H9 (cell line): ENCODE results near the gene RASGRP4. TPM values are rescaled to one million over a fixed set of nuclear protein-coding genes. Genes with fewer than 3 reads are reported as not detected.

Experiments
- DNase-seq: peaks from one replicate; pipeline ENCODE4 v3.0.0-alpha.2; 2017
- H2AFZ ChIP-seq: one replicate; pipeline ENCODE4 v1.6.1; 2013; ENCODE audit warnings: mild to moderate bottlenecking, low read length, control low read depth, moderate library complexity
- H2AK5ac ChIP-seq: 2 replicates; pipeline ENCODE4 v1.6.1; 2013; ENCODE audit warnings: low read length, control low read depth, mixed read lengths; ENCODE audit not compliant: insufficient read length
- H2BK120ac ChIP-seq: one replicate; pipeline ENCODE4 v1.6.1; 2013; ENCODE audit warnings: low read depth, mild to moderate bottlenecking, low read length, control low read depth, inconsistent platforms; ENCODE audit not compliant: poor library complexity, severe bottlenecking
- H2BK12ac ChIP-seq: 2 replicates; pipeline ENCODE4 v1.6.1; 2013; ENCODE audit warnings: low read length, control low read depth, mixed read lengths, low read depth; ENCODE audit not compliant: insufficient read length
- H2BK15ac ChIP-seq: 2 replicates; pipeline ENCODE4 v1.6.1; 2013; ENCODE audit warnings: low read depth, low read length, control low read depth
- H2BK20ac ChIP-seq: one replicate; pipeline ENCODE4 v1.6.1; 2013; ENCODE audit warnings: low read depth, mild to moderate bottlenecking, low read length, control low read depth, inconsistent platforms; ENCODE audit not compliant: poor library complexity, severe bottlenecking
- H2BK5ac ChIP-seq: 2 replicates; pipeline ENCODE4 v1.6.1; 2013; ENCODE audit warnings: low read length, control low read depth, mixed read lengths; ENCODE audit not compliant: insufficient read length
- H3K14ac ChIP-seq: 2 replicates; pipeline ENCODE4 v1.6.1; 2013; ENCODE audit warnings: low read length, control low read depth; ENCODE audit not compliant: insufficient read depth
- H3K18ac ChIP-seq: 2 replicates; pipeline ENCODE4 v1.6.1; 2013; ENCODE audit warnings: low read depth, mild to moderate bottlenecking, mixed read lengths, low read length, control low read depth; ENCODE audit not compliant: insufficient read length
- H3K23ac ChIP-seq: 2 replicates; pipeline ENCODE4 v1.6.1; 2013; ENCODE audit warnings: low read length, control low read depth, mixed read lengths, low read depth; ENCODE audit not compliant: insufficient read length
- H3K23me2 ChIP-seq: 2 replicates; pipeline ENCODE4 v1.6.1; 2013; ENCODE audit warnings: low read depth, mild to moderate bottlenecking, mixed read lengths, low read length, control low read depth; ENCODE audit not compliant: insufficient read length, poor library complexity, severe bottlenecking
- H3K27ac ChIP-seq: 2 replicates; pipeline ENCODE4 v1.5.1; 2013; ENCODE audit warnings: low read length, control low read depth, mixed read lengths, low read depth; ENCODE audit not compliant: insufficient read length
- H3K27me3 ChIP-seq: 2 replicates; pipeline ENCODE4 v1.6.1; 2013; ENCODE audit warnings: low read length, control low read depth, inconsistent platforms; ENCODE audit not compliant: insufficient read depth
- H3K4ac ChIP-seq: 2 replicates; pipeline ENCODE4 v1.6.1; 2013; ENCODE audit warnings: low read depth, mild to moderate bottlenecking, control low read depth, inconsistent platforms, low read length, moderate library complexity
- H3K4me1 ChIP-seq: 2 replicates; pipeline ENCODE4 v1.6.1; 2013; ENCODE audit warnings: low read length, control low read depth, inconsistent platforms; ENCODE audit not compliant: insufficient read depth
- H3K4me2 ChIP-seq: 2 replicates; pipeline ENCODE4 v1.6.1; 2013; ENCODE audit warnings: low read length, control low read depth, mixed read lengths; ENCODE audit not compliant: insufficient read length, insufficient read depth
- H3K56ac ChIP-seq: 2 replicates; pipeline ENCODE4 v1.6.1; 2013; ENCODE audit warnings: low read depth, mild to moderate bottlenecking, mixed read lengths, low read length, control low read depth; ENCODE audit not compliant: insufficient read length
- H3K79me1 ChIP-seq: 2 replicates; pipeline ENCODE4 v1.6.1; 2013; ENCODE audit warnings: low read depth, mild to moderate bottlenecking, moderate library complexity, low read length, control low read depth, inconsistent platforms; ENCODE audit not compliant: insufficient read depth, poor library complexity, severe bottlenecking
- H3K79me2 ChIP-seq: 2 replicates; pipeline ENCODE4 v1.6.1; 2013; ENCODE audit warnings: low read length, control low read depth, inconsistent platforms; ENCODE audit not compliant: insufficient read depth
- H3K9ac ChIP-seq: 2 replicates; pipeline ENCODE4 v1.6.1; 2013; ENCODE audit warnings: low read length, control low read depth, mixed read lengths; ENCODE audit not compliant: insufficient read length; ENCODE audit errors: extremely low read depth
- H3K9me3 ChIP-seq: one replicate; pipeline ENCODE4 v1.6.1; 2013; ENCODE audit warnings: low read depth, low read length, inconsistent platforms; ENCODE audit not compliant: control insufficient read depth
- H3T11ph ChIP-seq: one replicate; pipeline ENCODE4 v1.6.1; 2013; ENCODE audit warnings: mild to moderate bottlenecking, low read length, control low read depth, inconsistent platforms
- H4K20me1 ChIP-seq: one replicate; pipeline ENCODE4 v1.6.1; 2013; ENCODE audit not compliant: control insufficient read depth, insufficient read length, insufficient read depth
- H4K5ac ChIP-seq: 2 replicates; pipeline ENCODE4 v1.6.1; 2013; ENCODE audit warnings: low read depth, mild to moderate bottlenecking, mixed read lengths, low read length, control low read depth; ENCODE audit not compliant: insufficient read length
- H4K8ac ChIP-seq: replicated peaks from 2 replicates; pipeline ENCODE4 v1.6.1; 2013; ENCODE audit warnings: low read length, control low read depth, mixed read lengths, low read depth; ENCODE audit not compliant: insufficient read length
- H4K91ac ChIP-seq: 2 replicates; pipeline ENCODE4 v1.6.1; 2013; ENCODE audit warnings: low read depth, mild to moderate bottlenecking, moderate library complexity, mixed read lengths, low read length, control low read depth; ENCODE audit not compliant: insufficient read length
- H3K27ac Mint-ChIP-seq, 3 experiments: 2 replicates in 2 of 3; 3 replicates in 1 of 3; pipeline ENCODE4 v1.8.0; 2020 to 2021; ENCODE audit warnings: mixed read lengths in 3 of 3, mild to moderate bottlenecking in 1 of 3, moderate library complexity in 1 of 3
- H3K27me3 Mint-ChIP-seq: 2 replicates; pipeline ENCODE4 v1.8.0; 2021; ENCODE audit warnings: low read depth, mild to moderate bottlenecking, moderate library complexity, mixed read lengths
- H3K36me3 Mint-ChIP-seq, 3 experiments: 2 replicates in 2 of 3; 3 replicates in 1 of 3; pipeline ENCODE4 v1.8.0; 2020 to 2021; ENCODE audit warnings: low read depth in 3 of 3, mixed read lengths in 3 of 3; ENCODE audit not compliant: insufficient read depth in 1 of 3
- H3K4me1 Mint-ChIP-seq, 2 experiments: 2 replicates each; pipeline ENCODE4 v1.8.0; 2020; ENCODE audit warnings: mixed read lengths in 2 of 2
- H3K4me3 Mint-ChIP-seq, 2 experiments: 2 replicates in 1 of 2; 3 replicates in 1 of 2; pipeline ENCODE4 v1.8.0; 2020 to 2021; ENCODE audit warnings: mild to moderate bottlenecking in 2 of 2, mixed read lengths in 2 of 2, moderate library complexity in 1 of 2
- H3K9me3 Mint-ChIP-seq, 2 experiments: 2 replicates in 1 of 2; 3 replicates in 1 of 2; pipeline ENCODE4 v1.8.0; 2020; ENCODE audit warnings: mild to moderate bottlenecking in 2 of 2, mixed read lengths in 2 of 2, moderate library complexity in 1 of 2
- CTCF ChIP-seq: fragments of 200-600 bp; sonication (generic); conservative IDR thresholded peaks from 3 replicates; pipeline ENCODE4 v1.8.0; 2021; ENCODE audit warnings: antibody characterized with exemption, mild to moderate bottlenecking
- WGBS: extraction: QIAGEN DNeasy Blood & Tissue Kit; methylation state at CpG from one replicate; pipeline ENCODE4 v1.1.7; 2013; ENCODE audit warnings: missing lambda C conversion rate, low lambda C conversion rate, mixed read lengths; ENCODE audit not compliant: insufficient read length; ENCODE audit errors: extremely low coverage; 5-methylcytosine and 5-hydroxymethylcytosine counted together
- total RNA-seq: library from RNA; stranded (reverse); gene quantifications from 2 replicates; pipeline ENCODE4 v1.2.1, GENCODE V29; 2021

RASGRP4 gene
- total RNA-seq, 1 experiment from 2014 or later: 0.28 TPM

- no peaks in the 10 kb centered on the region for H3K27me3 Mint-ChIP-seq
- no peaks in the 10 kb centered on the region for H3K4me1 ChIP-seq
These were observed 11.3 kb upstream of the RASGRP4 start for GRCh38 chr19:38437295-38437694.

More at GRCh38 chr19:38437295-38437694, 11.3 kb upstream of the RASGRP4 start:
- no peaks in the 10 kb centered on the region for H3K27me3 ChIP-seq
- no peak overlapping the region for H3T11ph ChIP-seq
- H4K5ac ChIP-seq: no peak overlapping the region
- H2BK12ac ChIP-seq: no peak overlapping the region
- Mint-ChIP-seq H3K27ac (0 out of 7 replicates have a peak overlapping the region, but pooled peaks of 1 of the 3 experiments have one; percentile 47), H3K4me3 (no peak overlapping the region), H3K4me1 (peaks cover 20 to 32% of the 10 kb centered on the region in 2 experiments), H3K9me3 (no peaks in the 10 kb centered on the region), H3K36me3 (peaks cover 0 to 12% (median 6%) of the 10 kb centered on the region in 3 experiments; a peak in 4 of 7 replicates)
- no peak overlapping the region for H3K4ac ChIP-seq
- H2BK20ac ChIP-seq: no peak overlapping the region
- H3K9ac ChIP-seq: no peak overlapping the region
- H3K79me2 ChIP-seq: no peaks in the 10 kb centered on the region
- H2AFZ ChIP-seq: no peak overlapping the region
- H4K20me1 ChIP-seq: no peaks in the 10 kb centered on the region
- H3K4me2 ChIP-seq: no peak overlapping the region
- H3K14ac ChIP-seq: no peak overlapping the region
- DNase-seq: no peak
- no peak overlapping the region for H2BK5ac ChIP-seq
- H3K56ac ChIP-seq: no peak overlapping the region
- H3K9me3 ChIP-seq: no peaks in the 10 kb centered on the region
- no peak overlapping the region for H3K18ac ChIP-seq
- H2BK120ac ChIP-seq: no peak overlapping the region
- H3K27ac ChIP-seq: no peak overlapping the region
- no peak overlapping the region for H4K8ac ChIP-seq
- H4K91ac ChIP-seq: no peak overlapping the region
- no peak overlapping the region for H2BK15ac ChIP-seq
- no peak overlapping the region for H2AK5ac ChIP-seq
- no peaks in the 10 kb centered on the region for H3K79me1 ChIP-seq
- peaks cover 8% of the 10 kb centered on the region for H3K23me2 ChIP-seq
- TF ChIP-seq CTCF: no peak
- no CpG with 5 or more reads among the region's 6 CpGs for WGBS
- H3K23ac ChIP-seq: no peak overlapping the region
